A673 (cell line): ENCODE results near the gene MLIP.

Source experiments
- CTCF ChIP-seq: fragments of 300-800, 200-600 bp; sonication (generic); conservative IDR thresholded peaks from 2 replicates; pipeline ENCODE4 v1.5.1; 2017; ENCODE audit warnings: low read depth, mild to moderate bottlenecking, antibody characterized with exemption, low read length, moderate library complexity, mixed read lengths
- EZH2 ChIP-seq: fragments of 200-600 bp; sonication (generic); IDR thresholded peaks from 2 replicates; pipeline ENCODE4 v1.6.1; 2017; ENCODE audit warnings: borderline replicate concordance, low read depth, mild to moderate bottlenecking, mixed read lengths, antibody characterized with exemption, low read length; ENCODE audit not compliant: poor library complexity, severe bottlenecking

- no peak for TF ChIP-seq CTCF
- no peak for TF ChIP-seq EZH2
These were observed 153.5 kb downstream of the MLIP start for GRCh38 chr6:54264581-54265272.
